ENCODE results near the gene UGT1A10. TPM values are rescaled to one million over a fixed set of nuclear protein-coding genes. Genes with fewer than 3 reads are reported as not detected.
"Not testable (repeated sequence)": the region's sequence is repeated elsewhere in the genome, so short reads cannot be mapped to it uniquely, and the experiment has no call there.

Gene UGT1A10
- total and polyA plus RNA-seq, 2 donors (not counting 3 experiments of a cell fraction or from before 2014, with no cell fraction given) = not detected

DNA sequence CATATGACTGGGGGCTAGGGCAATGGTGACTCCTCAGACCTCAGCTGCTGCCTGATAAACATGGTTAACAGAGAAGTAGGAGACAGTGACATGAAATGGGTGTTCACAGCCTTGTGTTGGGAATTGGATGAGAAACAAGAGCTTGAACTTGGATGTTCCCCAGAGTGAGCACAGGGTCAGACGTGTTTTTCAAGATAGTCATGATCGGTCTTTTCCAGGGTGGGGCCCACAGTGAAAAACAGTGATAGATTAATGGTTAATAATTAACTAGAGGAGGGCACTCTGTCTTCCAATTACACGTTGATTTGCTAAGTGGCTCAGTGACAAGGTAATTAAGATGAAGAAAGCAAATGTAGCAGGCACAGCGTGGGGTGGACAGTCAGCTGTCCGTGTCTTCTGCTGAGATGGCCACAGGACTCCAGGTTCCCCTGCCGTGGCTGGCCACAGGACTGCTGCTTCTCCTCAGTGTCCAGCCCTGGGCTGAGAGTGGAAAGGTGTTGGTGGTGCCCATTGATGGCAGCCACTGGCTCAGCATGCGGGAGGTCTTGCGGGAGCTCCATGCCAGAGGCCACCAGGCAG is 92.6 kb downstream of the UGT1A10 start, which contains the start of gene UGT1A3:
Gene UGT1A3 (plus strand): TSS at position 320 of the 579 bp plus-strand sequence. CDS start 85 bp downstream, at position 405.
- Histone ChIP-seq H3K9me3 (replicated peaks; ENCODE audit: control insufficient read depth, insufficient read depth, low read length) (no peaks in the 10 kb centered on the region), H3K79me2 (ENCODE audit: control insufficient read depth, insufficient read depth, low read length) (no peaks in the 10 kb centered on the region), H3K9ac (replicated peaks; ENCODE audit: extremely low read depth, insufficient read depth, low read length) (no peak within 1 kb of the TSS), H3K4me1 (ENCODE audit: control insufficient read depth, extremely low read depth, insufficient read depth, low read length) (no peaks in the 10 kb centered on the region), H3K9me1 (replicated peaks; ENCODE audit: control insufficient read depth, extremely low read depth, insufficient read depth, low read length) (no peaks in the 10 kb centered on the region), H3K36me3 (ENCODE audit: control insufficient read depth in 2 of 2, extremely low read depth in 1 of 2, insufficient read depth in 2 of 2, low read length in 2 of 2) (no peaks in the 10 kb centered on the region), H3K27me3 (ENCODE audit: control insufficient read depth in 2 of 2, insufficient read depth in 2 of 2, low read length in 2 of 2) (no peaks in the 10 kb centered on the region), H3K4me3 (replicated peaks in 1 of 3; ENCODE audit: insufficient read depth in 1 of 3, low read depth in 1 of 3, low read length in 3 of 3) (no peak within 1 kb of the TSS), H4K20me1 (replicated peaks; ENCODE audit: control insufficient read depth, extremely low read depth, insufficient read depth, low read length) (no peaks in the 10 kb centered on the region), H2AFZ (ENCODE audit: low read depth, low read length) (no peak within 1 kb of the TSS), H3K4me2 (ENCODE audit: insufficient read depth, low read length) (no peak within 1 kb of the TSS), H3K27ac (ENCODE audit: insufficient read depth, low read depth, low read length) (no peak within 1 kb of the TSS)
- TF ChIP-seq POLR2AphosphoS5 (IDR thresholded peaks at IDR 0.05; ENCODE audit: insufficient read depth, low read depth, low read length) (no peak), GATA2 (IDR thresholded peaks at IDR 0.05; ENCODE audit: insufficient read depth, insufficient read length, low read depth, low read length) (no peak), JUN (IDR thresholded peaks at IDR 0.05; ENCODE audit: borderline replicate concordance, insufficient read depth, insufficient read length, low read depth) (no peak), CTCF (IDR thresholded peaks at IDR 0.05; ENCODE audit: extremely low read depth in 1 of 2, insufficient read depth in 1 of 2, low read depth in 1 of 2, low read length in 2 of 2) (no peak), FOS (IDR thresholded peaks at IDR 0.05; ENCODE audit: borderline replicate concordance, insufficient read depth, low read length) (no peak), EZH2 (IDR thresholded peaks at IDR 0.05; ENCODE audit: borderline replicate concordance, low read depth, low read length, severe bottlenecking) (no peak), POLR2A (IDR thresholded peaks at IDR 0.05; ENCODE audit: low read depth, low read length) (no peak), MAX (IDR thresholded peaks at IDR 0.05; ENCODE audit: insufficient read depth, insufficient read length) (no peak)
- no TSS peak for BruUV-seq (replicated peaks)
- ChIA-PET CTCF (interaction anchor here (3.2 kb wide), 1 partner anchor 18 kb away, joined by 6 read pairs; no protein-coding TSS in a partner anchor), POLR2A (no interaction called here)
- DNase-seq (ENCODE audit: low read depth, low spot score) (no peak), FAIRE-seq (no peak)
- intact Hi-C loops (cut with micrococcal nuclease) (no loop called here), dilution Hi-C loops (cut with MboI; ENCODE audit: extremely low pct_ligation_motif_present, low sequenced_read_pairs) (no loop called here)

DNA sequence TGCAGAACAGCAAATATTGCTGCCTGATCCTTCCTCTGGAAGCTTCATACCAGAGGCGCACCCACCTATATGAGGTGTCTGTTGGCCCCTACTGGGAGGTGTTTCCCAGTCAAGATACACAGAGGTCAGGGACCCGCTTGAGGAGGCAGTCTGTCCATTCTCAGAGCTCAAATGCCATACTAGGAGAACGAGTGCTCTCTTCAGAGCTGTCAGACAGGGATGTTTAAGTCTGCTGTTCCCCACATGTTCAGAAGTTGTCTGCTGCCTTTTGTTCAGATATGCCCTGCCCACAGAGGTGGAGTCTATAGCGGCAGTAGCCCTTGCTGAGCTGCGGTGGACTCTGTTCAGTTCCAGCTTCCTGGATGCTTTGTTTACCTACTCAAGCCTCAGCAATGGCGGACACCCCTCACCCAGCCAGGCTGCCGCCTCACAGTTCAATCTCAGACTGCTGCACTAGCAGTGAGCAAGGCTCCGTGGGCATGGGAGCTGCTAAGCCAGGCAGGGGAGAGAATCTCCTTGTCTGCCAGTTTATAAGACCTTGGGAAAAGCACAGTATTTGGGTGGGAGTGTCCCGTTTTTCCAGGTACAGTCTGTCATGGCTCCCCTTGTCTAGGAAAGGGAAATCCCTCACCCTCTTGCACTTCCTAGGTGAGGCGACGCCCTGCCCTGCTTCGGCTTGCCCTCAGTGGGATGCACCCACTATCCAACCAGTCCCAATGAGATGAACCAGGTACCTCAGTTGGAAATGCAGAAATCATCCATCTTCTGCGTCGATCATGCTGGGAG is 100.8 kb downstream of the UGT1A10 start:
- H3K9ac ChIP-seq (replicated peaks; ENCODE audit: extremely low read depth, insufficient read depth, low read length); FAIRE-seq; H3K4me3 ChIP-seq (replicated peaks in 1 of 3; ENCODE audit: insufficient read depth in 1 of 3, low read depth in 1 of 3, low read length in 3 of 3); H3K4me2 ChIP-seq (ENCODE audit: insufficient read depth, low read length); intact Hi-C loops (cut with micrococcal nuclease); H3K27ac ChIP-seq (ENCODE audit: insufficient read depth, low read depth, low read length); H3K36me3 ChIP-seq (ENCODE audit: control insufficient read depth in 2 of 2, extremely low read depth in 1 of 2, insufficient read depth in 2 of 2, low read length in 2 of 2); H2AFZ ChIP-seq (ENCODE audit: low read depth, low read length); DNase-seq (ENCODE audit: low read depth, low spot score); H3K79me2 ChIP-seq (ENCODE audit: control insufficient read depth, insufficient read depth, low read length); H3K4me1 ChIP-seq (ENCODE audit: control insufficient read depth, extremely low read depth, insufficient read depth, low read length); CTCF ChIA-PET; dilution Hi-C loops (cut with MboI; ENCODE audit: extremely low pct_ligation_motif_present, low sequenced_read_pairs); H3K9me3 ChIP-seq (replicated peaks; ENCODE audit: control insufficient read depth, insufficient read depth, low read length); H3K9me1 ChIP-seq (replicated peaks; ENCODE audit: control insufficient read depth, extremely low read depth, insufficient read depth, low read length); BruUV-seq (replicated peaks); H3K27me3 ChIP-seq (ENCODE audit: control insufficient read depth in 2 of 2, insufficient read depth in 2 of 2, low read length in 2 of 2); H4K20me1 ChIP-seq (replicated peaks; ENCODE audit: control insufficient read depth, extremely low read depth, insufficient read depth, low read length); POLR2A ChIA-PET: not testable (repeated sequence)
